ENCODE data around the gene ITGA11.

The ITGA11 gene

GRCh38 chr15:68307131-68307928 lies 124.6 kb downstream of the ITGA11 start:
- Histone ChIP-seq H3K27me3 (ENCODE audit: insufficient read depth, low read length) (no peaks in the 10 kb centered on the region), H3K4me3 (ENCODE audit: low read depth, low read length) (no peak overlapping the region), H2AFZ (ENCODE audit: low read length, unreplicated experiment) (no peak overlapping the region), H3K36me3 (ENCODE audit: insufficient read depth, low read length) (no peaks in the 10 kb centered on the region), H3K4me1 (ENCODE audit: control insufficient read depth, insufficient read depth, low read length, unreplicated experiment) (peaks cover 11% of the 10 kb centered on the region), H3K27ac (ENCODE audit: low read depth, low read length) (no peak overlapping the region), H3K79me2 (ENCODE audit: control insufficient read depth, insufficient read depth, low read length, unreplicated experiment) (no peaks in the 10 kb centered on the region)

GRCh38 chr15:68305420-68305871 lies 126.5 kb downstream of the ITGA11 start:
- no peaks in the 10 kb centered on the region for H3K79me2 ChIP-seq (ENCODE audit: control insufficient read depth, insufficient read depth, low read length, unreplicated experiment)
- no peak overlapping the region for H2AFZ ChIP-seq (ENCODE audit: low read length, unreplicated experiment)
- no peak overlapping the region for H3K27ac ChIP-seq (ENCODE audit: low read depth, low read length)
- no peak overlapping the region for H3K4me3 ChIP-seq (ENCODE audit: low read depth, low read length)
- H3K4me1 ChIP-seq (ENCODE audit: control insufficient read depth, insufficient read depth, low read length, unreplicated experiment) = peaks cover 11% of the 10 kb centered on the region
- H3K36me3 ChIP-seq (ENCODE audit: insufficient read depth, low read length) = no peaks in the 10 kb centered on the region
- no peaks in the 10 kb centered on the region for H3K27me3 ChIP-seq (ENCODE audit: insufficient read depth, low read length)

GRCh38 chr15:68304589-68305337 lies 127.2 kb downstream of the ITGA11 start:
- Histone ChIP-seq H3K36me3 (ENCODE audit: insufficient read depth, low read length) (no peaks in the 10 kb centered on the region), H2AFZ (ENCODE audit: low read length, unreplicated experiment) (no peak overlapping the region), H3K27me3 (ENCODE audit: insufficient read depth, low read length) (no peaks in the 10 kb centered on the region), H3K27ac (ENCODE audit: low read depth, low read length) (peak overlapping the region; percentile 17), H3K4me1 (ENCODE audit: control insufficient read depth, insufficient read depth, low read length, unreplicated experiment) (peaks cover 11% of the 10 kb centered on the region), H3K79me2 (ENCODE audit: control insufficient read depth, insufficient read depth, low read length, unreplicated experiment) (no peaks in the 10 kb centered on the region), H3K4me3 (ENCODE audit: low read depth, low read length) (no peak overlapping the region)

DNA sequence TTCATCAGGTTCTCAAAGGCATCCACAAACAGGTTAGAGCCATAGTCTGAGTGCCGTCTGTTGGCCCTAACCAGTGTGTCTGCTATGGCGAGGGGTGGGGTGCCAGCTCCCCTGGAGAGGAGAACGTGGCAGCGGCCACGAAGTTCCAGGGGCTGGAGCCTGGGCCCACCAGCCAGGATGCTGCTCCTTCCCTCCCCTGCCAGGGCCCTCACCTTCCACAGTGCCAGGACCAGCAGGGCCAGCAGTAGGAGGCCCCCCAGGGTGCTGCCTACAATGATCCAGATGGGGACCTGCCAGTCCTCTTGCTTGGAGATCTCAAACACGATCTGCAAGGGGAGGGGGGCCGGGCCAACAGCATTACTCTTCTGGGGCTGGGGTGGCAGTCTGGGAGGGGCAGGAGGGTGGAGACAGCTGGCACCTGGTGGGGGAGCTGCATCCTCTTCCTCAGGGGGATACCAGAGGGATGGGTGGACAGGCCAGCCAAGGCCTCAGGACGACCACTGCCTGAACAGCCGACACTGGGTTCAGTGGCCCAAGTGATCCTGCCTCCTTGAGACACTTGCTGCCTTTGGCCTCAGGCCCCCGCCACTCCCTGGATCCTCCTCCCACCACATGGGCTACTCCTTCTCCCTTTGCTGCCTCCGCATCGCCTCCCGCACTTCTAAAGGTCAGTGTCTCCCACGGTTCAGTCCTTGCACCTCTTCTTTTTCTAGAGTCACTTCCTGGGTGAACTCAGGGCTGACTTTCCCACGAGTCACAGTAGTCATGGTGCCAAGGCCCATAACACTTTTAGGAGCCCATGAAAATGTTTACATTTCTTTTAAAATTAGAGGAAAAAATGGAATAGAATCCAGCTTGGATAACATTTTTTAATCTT lies 128.2 kb downstream of the ITGA11 start:
- Histone ChIP-seq H3K4me3 (ENCODE audit: low read depth, low read length) (no peak overlapping the region), H3K79me2 (ENCODE audit: control insufficient read depth, insufficient read depth, low read length, unreplicated experiment) (no peaks in the 10 kb centered on the region), H3K36me3 (ENCODE audit: insufficient read depth, low read length) (no peaks in the 10 kb centered on the region), H2AFZ (ENCODE audit: low read length, unreplicated experiment) (no peak overlapping the region), H3K4me1 (ENCODE audit: control insufficient read depth, insufficient read depth, low read length, unreplicated experiment) (peaks cover 10% of the 10 kb centered on the region), H3K27ac (ENCODE audit: low read depth, low read length) (peak overlapping the region; percentile 17), H3K27me3 (ENCODE audit: insufficient read depth, low read length) (no peaks in the 10 kb centered on the region)

- no peaks in the 10 kb centered on the region for H3K79me2 ChIP-seq (ENCODE audit: control insufficient read depth, insufficient read depth, low read length, unreplicated experiment)
- peaks cover 12% of the 10 kb centered on the region for H3K4me1 ChIP-seq (ENCODE audit: control insufficient read depth, insufficient read depth, low read length, unreplicated experiment)
- no peak overlapping the region for H3K4me3 ChIP-seq (ENCODE audit: low read depth, low read length)
- H3K27ac ChIP-seq (ENCODE audit: low read depth, low read length) = no peak overlapping the region
- H3K27me3 ChIP-seq (ENCODE audit: insufficient read depth, low read length) = no peaks in the 10 kb centered on the region
- H2AFZ ChIP-seq (ENCODE audit: low read length, unreplicated experiment) = no peak overlapping the region
- no peaks in the 10 kb centered on the region for H3K36me3 ChIP-seq (ENCODE audit: insufficient read depth, low read length)
These were observed 128.8 kb downstream of the ITGA11 start for GRCh38 chr15:68303134-68303533.

GRCh38 chr15:68302729-68303128 lies 129.2 kb downstream of the ITGA11 start:
- H2AFZ ChIP-seq (ENCODE audit: low read length, unreplicated experiment) = no peak overlapping the region
- no peaks in the 10 kb centered on the region for H3K27me3 ChIP-seq (ENCODE audit: insufficient read depth, low read length)
- H3K79me2 ChIP-seq (ENCODE audit: control insufficient read depth, insufficient read depth, low read length, unreplicated experiment) = no peaks in the 10 kb centered on the region
- H3K27ac ChIP-seq (ENCODE audit: low read depth, low read length) = no peak overlapping the region
- no peaks in the 10 kb centered on the region for H3K36me3 ChIP-seq (ENCODE audit: insufficient read depth, low read length)
- no peak overlapping the region for H3K4me3 ChIP-seq (ENCODE audit: low read depth, low read length)
- peaks cover 12% of the 10 kb centered on the region for H3K4me1 ChIP-seq (ENCODE audit: control insufficient read depth, insufficient read depth, low read length, unreplicated experiment)

- Histone ChIP-seq H3K79me2 (ENCODE audit: control insufficient read depth, insufficient read depth, low read length, unreplicated experiment) (peaks cover under 1% of the 10 kb centered on the region), H3K4me1 (ENCODE audit: control insufficient read depth, insufficient read depth, low read length, unreplicated experiment) (peaks cover 10% of the 10 kb centered on the region), H3K27ac (ENCODE audit: low read depth, low read length) (no peak overlapping the region), H3K27me3 (ENCODE audit: insufficient read depth, low read length) (no peaks in the 10 kb centered on the region), H2AFZ (ENCODE audit: low read length, unreplicated experiment) (no peak overlapping the region), H3K4me3 (ENCODE audit: low read depth, low read length) (no peak overlapping the region), H3K36me3 (ENCODE audit: insufficient read depth, low read length) (no peaks in the 10 kb centered on the region; the same call in 1 of the 2 replicates)
These were observed 130.7 kb downstream of the ITGA11 start for GRCh38 chr15:68301301-68301700.

DNA sequence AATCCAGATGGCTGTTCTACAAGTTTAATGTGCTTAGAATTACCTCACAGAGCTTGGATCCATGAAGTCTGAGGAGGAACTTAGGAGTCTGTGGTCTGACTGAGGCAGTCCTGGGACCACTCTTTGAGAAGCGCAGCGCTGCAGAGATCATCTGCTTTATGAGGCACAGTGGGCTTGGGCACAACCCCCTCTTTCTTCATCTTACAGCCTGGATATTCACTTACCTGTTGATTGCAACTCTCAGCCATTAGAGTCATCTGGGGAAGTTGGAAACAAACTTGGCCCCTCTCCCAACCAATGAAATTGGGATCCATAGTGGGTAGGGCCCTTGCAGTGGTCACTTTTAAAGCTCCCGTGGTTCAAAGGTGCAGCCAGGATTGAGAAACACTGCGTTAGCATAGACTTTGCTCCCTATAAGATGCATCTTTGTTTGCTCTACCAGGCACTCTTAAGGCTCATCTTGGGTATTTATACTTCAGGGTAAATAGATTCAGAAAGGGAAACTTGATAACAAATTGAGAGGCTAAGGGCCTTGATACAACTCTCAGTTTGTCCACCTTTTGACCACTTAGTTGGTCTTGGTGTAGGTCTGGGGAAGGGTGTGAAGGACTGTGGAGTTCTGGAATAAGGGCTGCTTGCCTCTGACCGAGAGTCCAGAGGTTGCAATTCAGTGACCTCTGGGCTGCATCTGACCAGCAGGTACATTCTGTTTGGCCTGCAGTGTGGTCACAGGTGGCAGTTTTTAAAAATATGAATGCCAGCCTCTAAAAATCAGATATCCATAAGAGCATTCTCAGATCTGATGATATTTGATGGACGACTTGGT lies 131.6 kb downstream of the ITGA11 start:
- Histone ChIP-seq H3K27ac (ENCODE audit: low read depth, low read length) (no peak overlapping the region), H3K4me1 (ENCODE audit: control insufficient read depth, insufficient read depth, low read length, unreplicated experiment) (peaks cover 11% of the 10 kb centered on the region), H3K27me3 (ENCODE audit: insufficient read depth, low read length) (no peaks in the 10 kb centered on the region), H3K36me3 (ENCODE audit: insufficient read depth, low read length) (no peaks in the 10 kb centered on the region; the same call in 1 of the 2 replicates), H3K4me3 (ENCODE audit: low read depth, low read length) (no peak overlapping the region), H2AFZ (ENCODE audit: low read length, unreplicated experiment) (no peak overlapping the region), H3K79me2 (ENCODE audit: control insufficient read depth, insufficient read depth, low read length, unreplicated experiment) (peaks cover 7% of the 10 kb centered on the region)

DNA sequence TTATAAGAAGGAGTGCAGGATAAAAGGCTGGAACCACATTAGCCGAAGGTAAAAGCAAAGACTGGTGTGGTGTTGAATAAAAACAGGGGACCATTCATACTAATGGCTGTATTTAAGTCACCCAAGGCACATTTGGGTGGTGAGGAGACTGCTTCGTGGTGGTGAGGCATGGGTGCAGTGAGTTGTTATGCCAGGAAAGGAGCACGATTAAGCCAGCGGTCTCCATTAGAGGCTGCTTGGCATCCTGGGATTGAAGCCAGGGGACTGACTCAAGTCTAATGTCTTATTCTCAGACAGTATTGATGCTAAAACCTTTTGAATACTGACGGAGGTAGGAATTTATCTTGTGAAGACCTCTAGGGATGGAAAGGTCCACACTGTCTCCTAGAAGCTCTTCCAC lies 132.5 kb downstream of the ITGA11 start:
- H2AFZ ChIP-seq (ENCODE audit: low read length, unreplicated experiment) = no peak overlapping the region
- H3K27ac ChIP-seq (ENCODE audit: low read depth, low read length) = peak overlapping the region; percentile 51
- H3K79me2 ChIP-seq (ENCODE audit: control insufficient read depth, insufficient read depth, low read length, unreplicated experiment) = peaks cover 9% of the 10 kb centered on the region
- H3K4me1 ChIP-seq (ENCODE audit: control insufficient read depth, insufficient read depth, low read length, unreplicated experiment) = peaks cover 11% of the 10 kb centered on the region
- H3K4me3 ChIP-seq (ENCODE audit: low read depth, low read length) = peak overlapping the region; percentile 73
- no peaks in the 10 kb centered on the region for H3K27me3 ChIP-seq (ENCODE audit: insufficient read depth, low read length)
- H3K36me3 ChIP-seq (ENCODE audit: insufficient read depth, low read length) = no peaks in the 10 kb centered on the region; the same call in 1 of the 2 replicates

Data from ACC112 (cell line).